Measurements from ENCODE around the gene ANGPTL2. TPM values are rescaled to one million over a fixed set of nuclear protein-coding genes. Genes with fewer than 3 reads are reported as not detected.

The ANGPTL2 gene
- total RNA-seq, 2 experiments from 2014 or later, result not detected

GRCh38 chr9:127139775-127140174 is 17.3 kb upstream of the ANGPTL2 start:
- no TSS peak for BruUV-seq (replicated peaks)
- no peaks in the 10 kb centered on the region for H3K9me2 ChIP-seq (ENCODE audit: insufficient read depth, low read length)
- ChIA-PET CTCF (ENCODE audit: unreplicated experiment) (no interaction called here), POLR2A (no interaction called here)
- no peaks in the 10 kb centered on the region for H3K4me1 ChIP-seq (ENCODE audit: insufficient read depth, low read length, poor library complexity, severe bottlenecking)
- TF ChIP-seq CTCF (conservative IDR thresholded peaks at IDR 0.05; ENCODE audit: low read length) (no peak), EZH2phosphoT487 (IDR thresholded peaks at IDR 0.05; ENCODE audit: borderline replicate concordance, low read depth, low read length) (no peak)
- no peak overlapping the region for H3K4me2 ChIP-seq (ENCODE audit: low read length)
- no peak overlapping the region for H3K27ac ChIP-seq (ENCODE audit: low read depth, low read length, poor library complexity, severe bottlenecking)
- no peaks in the 10 kb centered on the region for H3K9me3 ChIP-seq (ENCODE audit: low read length)
- no peaks in the 10 kb centered on the region for H3K79me2 ChIP-seq (ENCODE audit: insufficient read depth, low read depth, low read length)
- H4K20me1 ChIP-seq (ENCODE audit: insufficient read depth, low read length), result no peaks in the 10 kb centered on the region
- no peak for DNase-seq (ENCODE audit: low spot score)
- H3K4me3 ChIP-seq (ENCODE audit: low read depth, low read length, poor library complexity, severe bottlenecking), result no peak overlapping the region
- no peaks in the 10 kb centered on the region for H3K36me3 ChIP-seq (ENCODE audit: insufficient read depth, low read length)
- H2AFZ ChIP-seq (ENCODE audit: low read length), result no peak overlapping the region
- intact Hi-C loops (cut with micrococcal nuclease; ENCODE audit: unreplicated experiment), result no loop called here

GRCh38 chr9:127139071-127139731 is 16.8 kb upstream of the ANGPTL2 start:
- H3K4me3 ChIP-seq (ENCODE audit: low read depth, low read length, poor library complexity, severe bottlenecking), result no peak overlapping the region

More at GRCh38 chr9:127139071-127139731, 16.8 kb upstream of the ANGPTL2 start:
- CTCF ChIA-PET (ENCODE audit: unreplicated experiment), result no interaction called here
- Histone ChIP-seq H3K4me2 (ENCODE audit: low read length) (no peak overlapping the region), H4K20me1 (ENCODE audit: insufficient read depth, low read length) (no peaks in the 10 kb centered on the region), H3K36me3 (ENCODE audit: insufficient read depth, low read length) (no peaks in the 10 kb centered on the region), H3K4me1 (ENCODE audit: insufficient read depth, low read length, poor library complexity, severe bottlenecking) (no peaks in the 10 kb centered on the region), H3K9me2 (ENCODE audit: insufficient read depth, low read length) (no peaks in the 10 kb centered on the region), H2AFZ (ENCODE audit: low read length) (no peak overlapping the region), H3K27ac (ENCODE audit: low read depth, low read length, poor library complexity, severe bottlenecking) (no peak overlapping the region), H3K9me3 (ENCODE audit: low read length) (no peaks in the 10 kb centered on the region), H3K79me2 (ENCODE audit: insufficient read depth, low read depth, low read length) (no peaks in the 10 kb centered on the region)
- DNase-seq (ENCODE audit: low spot score), result no peak
- no TSS peak for BruUV-seq (replicated peaks)
- intact Hi-C loops (cut with micrococcal nuclease; ENCODE audit: unreplicated experiment), result no loop called here
- POLR2A ChIA-PET, result interaction anchor here (0.6 kb wide), 1 partner anchor 177 kb away, joined by 3 read pairs; no protein-coding TSS in a partner anchor
- TF ChIP-seq EZH2phosphoT487 (IDR thresholded peaks at IDR 0.05; ENCODE audit: borderline replicate concordance, low read depth, low read length), result no peak
- no peak for TF ChIP-seq CTCF (conservative IDR thresholded peaks at IDR 0.05; ENCODE audit: low read length)
